ENCODE data around the gene TACC3.

GRCh38 chr4:1695913-1696312 lies 25.4 kb upstream of the TACC3 start:
- no peak for TF ChIP-seq CTCF (IDR thresholded peaks at IDR 0.05)
- TF ChIP-seq FOXK1 (CRISPR knock-in tag; IDR thresholded peaks at IDR 0.05), result no peak
- no peak for TF ChIP-seq TEAD4 (CRISPR knock-in tag; IDR thresholded peaks at IDR 0.05)
- no peak for TF ChIP-seq CREB1 (CRISPR knock-in tag; IDR thresholded peaks at IDR 0.05)
- TF ChIP-seq ZNF219 (CRISPR knock-in tag; IDR thresholded peaks at IDR 0.05; ENCODE audit: borderline replicate concordance), result no peak
- no peak for TF ChIP-seq USF2 (CRISPR knock-in tag; IDR thresholded peaks at IDR 0.05)
- no peak for TF ChIP-seq ATF1 (CRISPR knock-in tag; IDR thresholded peaks at IDR 0.05)
- TF ChIP-seq GTF2I (CRISPR knock-in tag; conservative IDR thresholded peaks at IDR 0.05), result no peak

Data from WTC11 (cell line).